ENCODE results near the gene TAS1R3. TPM values are rescaled to one million over a fixed set of nuclear protein-coding genes. Genes with fewer than 3 reads are reported as not detected.

Gene TAS1R3
- total RNA-seq, 2 donors from 2014 or later, result 0.30 to 0.35 TPM

DNA sequence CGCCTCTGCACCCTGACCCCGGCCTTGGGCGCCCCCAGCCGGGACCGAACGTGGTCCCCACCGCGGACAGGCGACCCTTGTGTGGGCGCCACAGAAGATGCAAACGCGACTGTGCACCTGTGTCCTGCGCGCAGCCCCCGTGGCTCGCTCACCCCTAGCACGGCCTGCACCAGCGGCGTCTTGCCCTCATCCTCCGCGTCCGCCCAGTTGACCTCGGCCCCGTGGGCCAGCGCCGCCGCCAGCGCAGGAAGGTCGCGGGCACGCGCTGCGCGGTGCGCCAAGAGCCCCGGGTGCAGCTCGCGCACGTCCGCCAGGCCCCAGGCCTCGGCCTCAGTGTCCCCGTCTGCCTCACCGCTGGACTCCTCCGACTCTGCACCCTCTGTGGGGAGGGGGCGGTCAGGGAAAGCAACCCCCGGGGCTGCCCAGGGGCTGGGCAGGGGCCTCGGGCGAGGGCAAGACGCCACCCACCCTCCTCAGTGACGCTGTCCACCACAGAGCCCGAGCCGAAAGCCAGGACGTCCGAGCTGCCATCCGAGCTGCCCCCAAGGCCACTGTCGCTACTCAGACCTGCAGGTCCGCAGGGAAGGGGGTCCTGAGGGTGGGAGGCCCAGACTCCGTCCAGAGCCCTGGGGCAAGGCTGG, 36.7 kb upstream of the TAS1R3 start:
- H3K36me3 ChIP-seq, result peaks cover 6% of the 10 kb centered on the region

GRCh38 chr1:1295154-1295923, 35.7 kb upstream of the TAS1R3 start:
- H3K36me3 ChIP-seq, result peaks cover 6% of the 10 kb centered on the region
- no peak overlapping the region for H3K27ac ChIP-seq
- H3K9me3 ChIP-seq, result no peaks in the 10 kb centered on the region
- H3K4me3 ChIP-seq, result no peak overlapping the region
- no peaks in the 10 kb centered on the region for H3K27me3 ChIP-seq
- H3K4me1 ChIP-seq, result peaks cover 0 to 14% of the 10 kb centered on the region in 2 donors
- no peak for DNase-seq (ENCODE audit: low spot score)
- TF ChIP-seq CTCF (IDR thresholded peaks at IDR 0.05), result no peak

More for the DNA sequence above, 36.7 kb upstream of the TAS1R3 start:
- no peak overlapping the region for H3K4me3 ChIP-seq
- H3K27ac ChIP-seq, result no peak overlapping the region
- no peaks in the 10 kb centered on the region for H3K27me3 ChIP-seq
- H3K4me1 ChIP-seq, result peaks cover 0 to 15% of the 10 kb centered on the region in 2 donors
- TF ChIP-seq CTCF (IDR thresholded peaks at IDR 0.05), result no peak
- no peaks in the 10 kb centered on the region for H3K9me3 ChIP-seq
- DNase-seq (ENCODE audit: low spot score), result no peak

DNA sequence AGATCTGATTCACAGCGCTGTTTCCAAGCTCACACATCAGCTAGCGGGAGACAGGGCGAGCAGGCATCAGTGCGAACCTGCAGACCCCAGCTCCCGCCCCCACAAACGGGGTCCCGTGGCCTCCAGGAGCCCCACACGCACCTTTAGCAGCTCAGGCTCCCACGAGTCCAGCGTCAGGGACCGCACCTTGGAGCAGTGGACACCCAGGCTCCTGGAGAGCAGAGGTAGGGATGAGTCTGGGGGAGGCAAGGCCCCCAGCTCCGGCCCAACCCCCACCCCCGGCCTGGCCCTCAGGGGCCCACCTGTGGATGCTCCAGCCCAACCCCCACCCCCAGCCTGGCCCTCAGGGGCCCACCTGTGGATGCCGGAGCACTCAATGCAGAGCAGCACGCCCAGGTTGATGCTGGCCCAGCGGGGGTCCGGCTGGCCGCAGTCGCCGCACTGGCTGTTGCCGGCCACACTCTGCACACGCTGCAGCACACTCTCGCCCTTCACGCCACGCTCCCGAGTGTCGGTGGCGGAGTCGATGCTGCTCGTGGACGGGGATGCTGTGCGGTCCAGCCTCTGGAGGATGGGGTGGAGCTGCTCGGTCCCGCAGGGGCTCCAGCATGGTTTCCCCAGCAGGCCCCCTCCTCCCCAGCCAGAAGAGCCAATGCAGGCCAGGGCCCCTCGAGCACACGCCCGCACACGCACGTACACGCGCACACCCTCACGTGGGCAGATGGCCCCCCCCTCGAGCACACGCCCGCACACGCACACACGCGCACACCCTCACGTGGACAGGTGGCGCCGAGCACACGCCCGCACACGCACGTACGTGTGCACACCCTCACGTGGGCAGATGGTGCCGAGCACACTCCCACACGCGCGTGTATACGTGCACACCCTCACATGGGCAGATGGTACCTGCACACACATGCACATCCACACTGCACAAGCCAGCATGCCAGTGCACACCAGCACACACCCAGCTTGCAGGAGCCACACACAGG, 34.7 kb upstream of the TAS1R3 start:
- Histone ChIP-seq H3K27ac (no peak overlapping the region), H3K4me3 (no peak overlapping the region), H3K27me3 (no peaks in the 10 kb centered on the region), H3K36me3 (peaks cover 6% of the 10 kb centered on the region), H3K4me1 (peaks cover 0 to 4% of the 10 kb centered on the region in 2 donors), H3K9me3 (no peaks in the 10 kb centered on the region)
- DNase-seq (ENCODE audit: low spot score), result no peak
- no peak for TF ChIP-seq CTCF (IDR thresholded peaks at IDR 0.05)

DNA sequence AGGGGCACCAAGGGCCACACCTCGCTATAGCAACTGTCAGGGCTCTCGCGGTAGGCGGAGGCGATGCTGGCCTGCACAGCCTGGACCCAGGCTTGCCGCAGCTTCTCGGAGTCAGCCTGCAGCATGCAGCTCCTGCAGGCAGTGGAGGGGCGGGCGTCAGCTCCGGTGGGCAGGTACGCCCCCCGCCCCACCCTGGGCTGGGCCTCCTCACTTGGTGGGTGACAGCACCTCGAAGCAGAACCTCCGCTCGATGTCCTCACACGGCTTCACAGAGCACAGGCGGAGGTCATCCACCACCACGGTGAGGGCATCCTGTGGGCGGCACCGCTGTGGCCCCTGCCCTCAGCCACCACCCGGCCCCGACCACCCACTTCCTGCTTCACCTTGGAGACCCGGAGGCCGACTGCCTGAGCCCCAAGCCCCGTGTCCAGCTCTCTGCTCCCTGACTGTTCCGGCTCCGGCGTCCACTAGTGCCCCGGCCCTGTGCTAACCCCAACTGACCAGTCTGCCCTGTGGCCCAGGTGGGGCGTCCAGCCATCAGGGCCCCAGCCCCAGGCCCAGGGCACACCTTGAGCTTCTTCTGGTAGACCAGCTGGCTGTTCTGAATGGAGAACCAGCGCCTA, 33.2 kb upstream of the TAS1R3 start:
- no peak for DNase-seq (ENCODE audit: low spot score)
- H3K27ac ChIP-seq, result no peak overlapping the region
- no peak for TF ChIP-seq CTCF (IDR thresholded peaks at IDR 0.05)
- H3K4me1 ChIP-seq, result no peaks in the 10 kb centered on the region
- no peaks in the 10 kb centered on the region for H3K9me3 ChIP-seq
- H3K4me3 ChIP-seq, result no peak overlapping the region
- peaks cover 6% of the 10 kb centered on the region for H3K36me3 ChIP-seq
- H3K27me3 ChIP-seq, result no peaks in the 10 kb centered on the region

All from right atrium auricular region (tissue), 2 donors.